ENCODE data around the gene NR2E1. TPM values are rescaled to one million over a fixed set of nuclear protein-coding genes. Genes with fewer than 3 reads are reported as not detected.

The NR2E1 gene
- total RNA-seq, 1 donor from 2014 or later: not detected

- no peak overlapping the region for H3K4me3 Mint-ChIP-seq (ENCODE audit: unreplicated experiment)
- peaks cover 4% of the 10 kb centered on the region for H3K9me3 Mint-ChIP-seq (ENCODE audit: unreplicated experiment)
- Histone ChIP-seq H3K4me1 (ENCODE audit: insufficient read depth, low read length) (no peaks in the 10 kb centered on the region), H3K27me3 (ENCODE audit: insufficient read depth, low read length) (no peaks in the 10 kb centered on the region), H2AFZ (ENCODE audit: low read depth, low read length) (no peak overlapping the region), H3K4me2 (ENCODE audit: low read length) (no peak overlapping the region), H3K9me3 (ENCODE audit: insufficient read depth, low read depth, low read length) (no peaks in the 10 kb centered on the region), H3K36me3 (ENCODE audit: insufficient read depth, low read length) (no peaks in the 10 kb centered on the region), H3K9ac (ENCODE audit: low read length) (no peak overlapping the region), H4K20me1 (ENCODE audit: insufficient read depth, low read length) (peaks cover 82% of the 10 kb centered on the region), H3K27ac (ENCODE audit: low read depth, low read length) (no peak overlapping the region), H3K79me2 (ENCODE audit: insufficient read depth, low read length) (peaks cover 84% of the 10 kb centered on the region), H3K4me3 (ENCODE audit: insufficient read depth, low read depth, low read length) (no peak overlapping the region)
- TF ChIP-seq, protein P1, sequence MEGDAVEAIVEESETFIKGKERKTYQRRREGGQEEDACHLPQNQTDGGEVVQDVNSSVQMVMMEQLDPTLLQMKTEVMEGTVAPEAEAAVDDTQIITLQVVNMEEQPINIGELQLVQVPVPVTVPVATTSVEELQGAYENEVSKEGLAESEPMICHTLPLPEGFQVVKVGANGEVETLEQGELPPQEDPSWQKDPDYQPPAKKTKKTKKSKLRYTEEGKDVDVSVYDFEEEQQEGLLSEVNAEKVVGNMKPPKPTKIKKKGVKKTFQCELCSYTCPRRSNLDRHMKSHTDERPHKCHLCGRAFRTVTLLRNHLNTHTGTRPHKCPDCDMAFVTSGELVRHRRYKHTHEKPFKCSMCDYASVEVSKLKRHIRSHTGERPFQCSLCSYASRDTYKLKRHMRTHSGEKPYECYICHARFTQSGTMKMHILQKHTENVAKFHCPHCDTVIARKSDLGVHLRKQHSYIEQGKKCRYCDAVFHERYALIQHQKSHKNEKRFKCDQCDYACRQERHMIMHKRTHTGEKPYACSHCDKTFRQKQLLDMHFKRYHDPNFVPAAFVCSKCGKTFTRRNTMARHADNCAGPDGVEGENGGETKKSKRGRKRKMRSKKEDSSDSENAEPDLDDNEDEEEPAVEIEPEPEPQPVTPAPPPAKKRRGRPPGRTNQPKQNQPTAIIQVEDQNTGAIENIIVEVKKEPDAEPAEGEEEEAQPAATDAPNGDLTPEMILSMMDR (IDR thresholded peaks at IDR 0.05; ENCODE audit: insufficient read depth, low read depth, low read length): no peak
- TF ChIP-seq EZH2 (IDR thresholded peaks at IDR 0.05; ENCODE audit: insufficient read depth, low read length): no peak
- DNase-seq (ENCODE audit: low read depth) (no peak), FAIRE-seq (no peak)
- H3K27me3 Mint-ChIP-seq (ENCODE audit: low read depth, unreplicated experiment): no peaks in the 10 kb centered on the region
- no peak overlapping the region for H3K27ac Mint-ChIP-seq (ENCODE audit: unreplicated experiment)
- peaks cover 21% of the 10 kb centered on the region for H3K36me3 Mint-ChIP-seq (ENCODE audit: low read depth, unreplicated experiment)
- peaks cover 8% of the 10 kb centered on the region for H3K4me1 Mint-ChIP-seq (ENCODE audit: low read depth, unreplicated experiment)
Measured at GRCh38 chr6:108236791-108237190, 71.0 kb downstream of the NR2E1 start.

- DNase-seq (ENCODE audit: low read depth) (no peak), FAIRE-seq (no peak)
- TF ChIP-seq, protein P1 (IDR thresholded peaks at IDR 0.05; ENCODE audit: insufficient read depth, low read depth, low read length): no peak
- no peak for TF ChIP-seq EZH2 (IDR thresholded peaks at IDR 0.05; ENCODE audit: insufficient read depth, low read length)
- peaks cover 8% of the 10 kb centered on the region for H3K9me3 Mint-ChIP-seq (ENCODE audit: unreplicated experiment)
- Histone ChIP-seq H3K79me2 (ENCODE audit: insufficient read depth, low read length) (peaks cover 85% of the 10 kb centered on the region), H3K27ac (ENCODE audit: low read depth, low read length) (no peak overlapping the region), H3K4me1 (ENCODE audit: insufficient read depth, low read length) (no peaks in the 10 kb centered on the region), H3K9ac (ENCODE audit: low read length) (no peak overlapping the region), H3K27me3 (ENCODE audit: insufficient read depth, low read length) (no peaks in the 10 kb centered on the region), H4K20me1 (ENCODE audit: insufficient read depth, low read length) (peaks cover 83% of the 10 kb centered on the region), H3K9me3 (ENCODE audit: insufficient read depth, low read depth, low read length) (no peaks in the 10 kb centered on the region), H3K36me3 (ENCODE audit: insufficient read depth, low read length) (no peaks in the 10 kb centered on the region), H2AFZ (ENCODE audit: low read depth, low read length) (no peak overlapping the region), H3K4me3 (ENCODE audit: insufficient read depth, low read depth, low read length) (no peak overlapping the region), H3K4me2 (ENCODE audit: low read length) (no peak overlapping the region)
- peaks cover 26% of the 10 kb centered on the region for H3K36me3 Mint-ChIP-seq (ENCODE audit: low read depth, unreplicated experiment)
- H3K27me3 Mint-ChIP-seq (ENCODE audit: low read depth, unreplicated experiment): no peaks in the 10 kb centered on the region
- no peak overlapping the region for H3K27ac Mint-ChIP-seq (ENCODE audit: unreplicated experiment)
- no peak overlapping the region for H3K4me3 Mint-ChIP-seq (ENCODE audit: unreplicated experiment)
- H3K4me1 Mint-ChIP-seq (ENCODE audit: low read depth, unreplicated experiment): peaks cover 21% of the 10 kb centered on the region
Measured at GRCh38 chr6:108238322-108238721, 72.5 kb downstream of the NR2E1 start.

Other genes starting within 250 kb of the NR2E1 start
- gene SEC63, start 207.8 kb upstream of the NR2E1 start, total RNA-seq: 161 and 179 TPM in 2 replicates
- gene OSTM1, start 91.3 kb upstream of the NR2E1 start, total RNA-seq: 58.3 and 72.8 TPM in 2 replicates
- 154 and 165 TPM in 2 replicates for gene SNX3, start 95.0 kb downstream of the NR2E1 start, total RNA-seq
- gene AFG1L, start 129.0 kb downstream of the NR2E1 start, total RNA-seq: 6.4 and 7.9 TPM in 2 replicates